ENCODE results near the gene KLHL26. TPM values are rescaled to one million over a fixed set of nuclear protein-coding genes. Genes with fewer than 3 reads are reported as not detected.

KLHL26 gene
- total RNA-seq, 1 donor from 2014 or later: 7.0 TPM

- DNase-seq: no peak
Observed at GRCh38 chr19:18649371-18650020, 12.7 kb downstream of the KLHL26 start.

- no peak for DNase-seq
Observed at GRCh38 chr19:18650021-18650390, 13.2 kb downstream of the KLHL26 start.

- DNase-seq: no peak
Observed at GRCh38 chr19:18650468-18651041, 13.7 kb downstream of the KLHL26 start.

GRCh38 chr19:18651300-18651699, 14.5 kb downstream of the KLHL26 start:
- DNase-seq: no peak

- DNase-seq: no peak
Observed at GRCh38 chr19:18651733-18652132, 14.9 kb downstream of the KLHL26 start.

- DNase-seq: no peak
Observed at GRCh38 chr19:18653853-18654252, 17.0 kb downstream of the KLHL26 start.

GRCh38 chr19:18654469-18654868, 17.6 kb downstream of the KLHL26 start:
- DNase-seq: no peak

- no peak for DNase-seq
Observed at GRCh38 chr19:18655173-18655844, 18.5 kb downstream of the KLHL26 start.

GRCh38 chr19:18656337-18657086, 19.7 kb downstream of the KLHL26 start:
- no peak for DNase-seq

- peak; percentile 58 for DNase-seq
Observed at GRCh38 chr19:18657590-18658365, 20.9 kb downstream of the KLHL26 start.

- DNase-seq: no peak
Observed at GRCh38 chr19:18658366-18658855, 21.6 kb downstream of the KLHL26 start.

- DNase-seq: no peak
Observed at GRCh38 chr19:18659281-18660050, 22.6 kb downstream of the KLHL26 start.

- no peak for DNase-seq
Observed at GRCh38 chr19:18660051-18660910, 23.5 kb downstream of the KLHL26 start.

GRCh38 chr19:18660939-18661670, 24.3 kb downstream of the KLHL26 start:
- DNase-seq: no peak

- no peak for DNase-seq
Observed at GRCh38 chr19:18662972-18663732, 26.3 kb downstream of the KLHL26 start.

- DNase-seq: no peak
Observed at GRCh38 chr19:18663940-18664530, 27.2 kb downstream of the KLHL26 start.

- DNase-seq: no peak
Observed at GRCh38 chr19:18665771-18666202, 29.0 kb downstream of the KLHL26 start.

GRCh38 chr19:18666317-18666716, 29.5 kb downstream of the KLHL26 start:
- DNase-seq: no peak

Measured in occipital lobe (tissue), 2 donors.